ENCODE data around the gene NTN1.

Gene NTN1

DNA sequence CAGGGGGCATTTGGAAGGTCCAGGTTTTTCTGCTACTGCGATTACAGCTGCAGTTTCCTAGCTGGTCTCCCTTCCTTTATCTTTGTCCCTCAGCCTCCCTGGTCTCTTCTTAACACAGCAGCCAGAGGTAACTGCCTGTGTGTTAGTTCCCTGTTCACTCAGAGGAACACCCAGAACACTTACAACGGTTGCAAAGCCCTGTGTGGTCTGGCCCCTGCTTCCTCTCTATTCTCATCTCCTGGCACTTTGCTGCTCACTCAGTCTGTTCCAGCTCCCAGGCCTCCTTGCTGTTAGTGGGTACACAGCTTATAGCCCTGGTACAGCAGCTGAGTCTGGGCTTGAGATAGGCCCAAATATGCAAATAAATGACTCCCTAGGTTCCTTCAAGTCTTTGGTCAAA is 16.4 kb downstream of the NTN1 start:
- DNase-seq (ENCODE audit: low spot score): no peak

DNA sequence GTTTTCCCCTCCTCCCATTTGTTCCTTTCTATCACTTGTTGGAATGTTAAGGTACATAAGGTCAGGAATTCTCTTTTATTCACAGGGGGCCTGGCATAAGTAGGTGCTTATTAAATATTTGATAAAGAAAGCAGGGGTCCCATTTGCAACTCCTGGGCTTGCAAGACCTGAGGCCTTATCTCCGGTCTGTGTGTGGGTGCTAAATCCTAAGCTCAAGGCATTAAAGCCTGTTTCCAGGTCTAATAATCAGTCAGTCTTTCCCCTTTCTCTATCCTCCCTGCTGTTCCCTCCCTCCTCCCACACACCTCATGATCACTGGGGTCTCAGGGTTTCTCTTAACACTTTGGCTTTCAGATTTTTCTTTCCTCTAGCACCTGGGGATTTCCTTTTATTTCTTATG is 17.1 kb downstream of the NTN1 start:
- DNase-seq (ENCODE audit: low spot score): no peak

GRCh38 chr17:9044772-9045463 is 23.6 kb downstream of the NTN1 start:
- no peak for DNase-seq (ENCODE audit: low spot score)

DNA sequence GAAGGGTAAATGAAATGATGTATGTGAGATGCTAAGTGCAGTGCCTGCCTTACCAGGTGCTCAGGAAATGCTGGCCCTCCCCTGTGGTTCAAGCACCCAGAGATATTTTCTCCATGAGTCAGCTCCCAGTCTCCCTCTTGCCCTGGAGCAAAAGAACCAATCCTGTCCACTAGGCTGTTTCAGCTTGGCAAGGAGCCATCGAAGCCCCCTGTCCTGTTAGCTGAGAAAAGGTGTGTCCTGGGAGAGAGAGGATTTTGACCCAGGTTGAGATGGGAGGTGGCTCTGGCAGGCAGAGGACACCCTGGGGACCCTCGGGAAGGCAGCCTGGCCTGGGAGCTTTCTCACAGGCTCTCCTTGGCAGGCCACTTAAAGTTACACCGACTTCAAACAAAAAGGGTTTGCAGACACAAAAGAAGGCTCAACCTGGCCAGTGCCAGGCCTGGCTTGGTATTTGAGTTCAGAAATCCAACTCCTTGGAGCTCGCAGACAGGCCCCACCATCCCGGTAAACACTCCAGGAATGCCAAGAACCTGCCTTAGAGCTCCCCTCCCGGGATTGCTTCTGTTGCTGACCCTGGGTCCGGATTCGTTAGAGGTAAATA is 29.6 kb downstream of the NTN1 start:
- DNase-seq (ENCODE audit: low spot score): no peak

- DNase-seq (ENCODE audit: low spot score): no peak
Measured at GRCh38 chr17:9051561-9051960, 30.3 kb downstream of the NTN1 start.

- no peak for DNase-seq (ENCODE audit: low spot score)
Measured at GRCh38 chr17:9052921-9053320, 31.6 kb downstream of the NTN1 start.

GRCh38 chr17:9053406-9053805 is 32.1 kb downstream of the NTN1 start:
- no peak for DNase-seq (ENCODE audit: low spot score)

DNA sequence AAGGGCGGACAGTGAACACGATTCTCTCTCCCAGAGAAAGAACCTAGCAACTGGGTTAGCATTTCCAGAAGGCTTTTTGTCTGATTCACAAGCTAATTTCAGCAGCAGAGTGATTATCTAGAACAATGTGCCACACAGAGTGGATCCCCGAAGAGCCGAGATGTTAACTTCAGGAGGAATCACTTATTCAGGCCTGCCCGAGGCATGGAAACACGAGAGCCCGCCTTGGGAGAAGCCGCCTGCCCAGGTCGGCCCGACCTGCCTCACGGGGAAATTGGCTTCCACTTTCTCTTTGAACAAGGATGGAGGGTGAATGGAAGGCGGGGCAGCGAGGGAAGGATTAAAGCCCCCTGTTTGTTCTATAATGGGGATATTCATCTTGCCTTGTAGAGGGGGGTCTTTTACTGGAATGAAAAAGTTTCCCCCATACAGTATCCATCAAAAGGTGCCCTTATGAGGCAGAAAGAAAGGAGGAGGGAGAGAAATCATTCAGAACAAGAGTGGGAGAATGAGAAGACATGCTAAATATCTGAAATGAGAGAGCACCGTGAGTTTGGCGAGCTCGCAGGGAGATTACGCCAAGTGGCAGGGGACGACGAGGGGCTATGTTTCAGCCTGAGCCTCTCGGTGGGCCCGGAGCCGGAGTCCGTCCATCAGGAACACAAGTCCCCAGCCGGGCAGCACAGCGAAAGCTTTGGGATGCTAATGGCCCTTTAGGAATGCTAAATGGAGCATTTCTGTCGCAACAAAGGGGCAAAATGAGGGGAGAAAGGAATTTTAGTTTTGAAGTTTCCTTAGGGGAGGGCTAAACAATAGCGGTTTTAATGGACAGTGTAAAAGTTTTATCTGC is 33.0 kb downstream of the NTN1 start:
- DNase-seq (ENCODE audit: low spot score): no peak

DNA sequence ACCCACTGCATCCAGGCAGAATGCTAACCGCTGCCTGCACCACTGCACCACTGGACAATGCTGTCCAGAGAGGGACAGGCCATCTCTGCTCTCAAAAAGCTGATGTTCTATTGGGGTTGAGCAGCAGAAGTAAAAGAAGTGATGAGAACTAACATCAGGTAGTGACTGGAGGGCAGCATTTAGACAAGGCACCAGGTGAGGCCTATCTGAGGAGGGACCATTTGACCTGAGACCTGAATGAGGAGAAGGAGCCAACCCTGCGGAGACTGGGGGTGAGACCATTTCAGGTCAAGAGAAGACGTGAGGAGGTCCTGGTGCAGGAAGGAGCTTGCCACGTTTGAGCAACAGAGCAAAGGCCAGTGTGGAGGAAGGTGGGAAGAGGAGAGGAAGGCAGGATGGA is 34.0 kb downstream of the NTN1 start:
- no peak for DNase-seq (ENCODE audit: low spot score)

GRCh38 chr17:9056566-9056965 is 35.3 kb downstream of the NTN1 start:
- DNase-seq (ENCODE audit: low spot score): no peak

- DNase-seq (ENCODE audit: low spot score): no peak
Measured at GRCh38 chr17:9057310-9057709, 36.0 kb downstream of the NTN1 start.

DNA sequence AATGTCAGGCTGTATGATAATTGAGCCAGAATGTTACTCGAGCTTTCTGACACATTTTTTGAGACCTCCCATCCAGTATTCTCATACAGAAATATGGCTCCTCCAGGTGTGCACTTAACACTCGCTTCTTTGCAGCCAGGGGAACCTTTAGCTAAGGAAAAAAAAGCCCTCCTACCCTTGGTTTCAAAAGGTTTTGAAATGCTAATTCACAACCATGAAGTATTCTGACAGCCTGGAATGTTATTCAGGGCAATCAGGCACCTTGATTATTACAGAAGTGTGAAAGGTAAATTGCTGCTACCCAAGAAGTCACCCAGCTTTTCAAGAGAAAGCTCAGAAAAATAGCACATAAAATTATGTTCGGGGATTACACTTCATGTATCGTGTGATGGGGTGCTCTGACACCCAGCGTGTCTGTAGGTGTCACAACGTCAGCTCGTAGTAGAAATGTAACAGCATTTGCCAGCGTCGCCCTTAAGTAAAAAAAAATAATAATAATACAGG is 41.1 kb downstream of the NTN1 start:
- DNase-seq (ENCODE audit: low spot score): no peak

GRCh38 chr17:9064311-9064834 is 43.1 kb downstream of the NTN1 start:
- DNase-seq (ENCODE audit: low spot score): no peak

DNA sequence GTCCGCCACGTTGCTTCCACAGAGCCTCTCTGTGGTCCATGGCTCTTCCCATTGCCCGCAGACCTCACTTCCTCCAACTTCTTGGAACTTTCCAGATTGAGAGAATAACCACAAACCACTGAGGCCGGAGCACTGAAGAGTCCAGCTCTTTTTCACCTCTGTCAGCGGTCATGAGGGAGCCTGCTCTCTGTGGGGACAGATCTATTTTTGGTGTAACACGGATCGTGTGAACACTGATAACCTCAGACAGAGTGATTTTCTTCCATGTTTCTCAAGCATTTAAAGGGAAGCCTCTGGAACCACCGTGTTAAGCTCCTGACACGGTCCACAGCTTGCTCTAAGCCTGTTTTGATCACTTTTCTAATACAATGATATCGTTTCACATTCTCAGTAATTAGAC is 49.7 kb downstream of the NTN1 start:
- no peak for DNase-seq (ENCODE audit: low spot score)

DNA sequence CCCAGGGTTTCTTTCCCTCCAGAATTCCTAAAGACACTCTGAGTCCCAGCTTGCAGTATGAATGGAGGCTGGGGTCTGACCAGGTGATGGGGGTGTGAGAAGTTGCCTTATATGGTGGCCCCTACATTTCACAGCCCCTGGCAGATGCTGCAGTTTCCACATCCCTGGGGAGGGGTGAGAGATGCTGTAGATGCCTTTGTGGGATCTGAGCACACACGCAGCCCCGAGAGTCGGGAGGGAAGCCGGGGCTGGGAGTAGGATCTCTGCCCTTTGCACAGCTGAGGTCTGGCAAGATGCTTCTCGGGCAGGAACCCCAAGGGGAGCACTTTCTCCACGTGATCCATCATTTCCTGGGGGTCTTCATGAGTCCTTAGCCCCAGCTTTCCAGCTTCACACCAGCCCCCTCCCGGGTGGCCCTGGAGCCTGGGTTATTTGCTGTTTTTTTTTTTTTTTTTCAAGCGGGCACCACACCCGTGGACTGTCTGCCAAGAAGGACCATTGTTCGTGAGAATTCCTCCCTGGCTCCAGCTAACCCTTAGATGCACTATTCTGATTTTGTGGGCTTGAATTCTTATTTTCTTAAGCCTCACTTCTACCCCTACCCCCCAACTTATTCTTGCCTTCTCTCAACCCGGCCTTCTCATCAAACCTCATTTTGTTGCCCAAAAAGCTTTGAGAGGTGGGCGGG is 50.6 kb downstream of the NTN1 start:
- DNase-seq (ENCODE audit: low spot score): no peak

DNA sequence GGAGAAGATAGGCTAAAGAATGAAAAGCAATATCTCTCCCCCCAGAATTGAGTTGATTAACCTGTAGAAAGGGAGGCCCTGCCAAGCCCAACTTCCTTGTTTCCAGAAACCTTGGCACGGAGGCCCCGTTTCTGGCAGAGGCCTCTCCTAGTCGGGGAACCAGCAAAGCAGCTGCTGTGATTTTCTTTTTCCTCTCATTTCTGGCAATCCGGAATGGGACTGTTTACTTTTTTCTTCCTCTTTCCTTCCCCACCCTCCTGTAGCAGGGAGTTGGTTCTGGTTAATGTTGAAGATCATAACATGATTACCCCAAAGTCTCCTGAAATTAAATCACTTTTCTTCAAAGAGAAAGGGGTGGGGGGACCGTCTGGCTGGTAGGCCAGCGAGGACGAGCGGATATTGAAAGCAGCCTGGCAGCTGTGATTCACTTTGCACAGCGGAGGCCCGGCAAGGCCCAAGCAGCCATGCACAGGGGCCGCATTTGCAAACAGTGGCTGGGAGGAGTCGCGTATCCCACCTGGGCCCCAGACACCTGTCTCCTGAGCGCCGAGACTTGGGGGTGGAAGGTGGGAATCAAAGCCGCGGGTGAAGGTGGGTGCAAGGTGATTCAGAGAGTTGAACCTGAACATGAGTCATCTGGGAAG is 51.5 kb downstream of the NTN1 start:
- no peak for DNase-seq (ENCODE audit: low spot score)

DNA sequence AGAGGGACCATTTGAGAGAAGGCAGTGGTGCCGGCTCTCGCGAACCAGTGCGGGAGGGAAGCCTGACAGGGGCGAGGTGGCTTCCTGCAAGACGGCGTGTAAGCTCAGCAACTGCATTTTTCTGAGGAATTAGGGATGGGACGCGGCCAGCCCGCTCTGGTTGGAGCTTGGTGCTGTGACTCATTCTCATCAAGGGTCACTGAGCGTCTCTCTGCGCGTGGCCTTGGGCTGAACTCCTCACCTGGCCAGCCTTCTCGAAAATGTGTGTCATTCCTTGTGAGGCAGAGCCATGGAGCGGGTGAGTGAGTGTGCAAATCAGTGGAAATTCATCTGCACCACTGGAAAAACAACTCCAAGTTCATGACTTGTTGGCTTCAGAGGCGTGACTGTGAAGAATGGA is 52.8 kb downstream of the NTN1 start:
- no peak for DNase-seq (ENCODE audit: low spot score)

DNA sequence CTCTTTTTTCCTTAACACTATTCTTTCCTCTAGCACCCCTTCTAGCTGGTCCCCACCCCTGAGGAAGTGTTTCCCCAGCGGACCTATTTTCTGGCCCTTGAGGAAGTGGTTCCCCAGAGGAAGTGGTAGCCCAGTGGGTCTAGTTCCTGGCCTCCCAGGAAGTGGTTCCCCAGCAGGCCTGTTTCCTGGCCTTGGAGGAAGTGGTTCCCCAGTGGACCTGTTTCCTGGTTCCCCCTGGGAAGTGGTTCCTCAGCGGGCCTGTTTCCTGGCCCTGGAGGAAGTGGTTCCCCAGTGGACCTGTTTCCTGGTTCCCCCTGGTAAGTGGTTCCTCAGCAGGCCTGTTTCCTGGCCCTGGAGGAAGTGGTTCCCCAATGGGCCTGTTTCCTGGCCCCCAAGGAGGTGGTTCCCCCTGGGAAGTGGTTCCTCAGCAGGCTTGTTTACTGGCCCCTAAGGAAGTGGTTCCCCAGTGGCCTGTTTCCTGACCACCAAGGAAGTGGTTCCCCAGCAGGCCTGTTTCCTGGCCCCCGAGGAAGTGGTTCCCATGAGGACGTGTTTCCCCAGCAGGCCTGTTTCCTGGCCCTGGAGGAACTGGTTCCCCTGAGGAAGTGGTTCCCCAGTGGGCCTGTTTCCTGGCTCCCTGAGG is 58.3 kb downstream of the NTN1 start:
- no peak for DNase-seq (ENCODE audit: low spot score)

DNA sequence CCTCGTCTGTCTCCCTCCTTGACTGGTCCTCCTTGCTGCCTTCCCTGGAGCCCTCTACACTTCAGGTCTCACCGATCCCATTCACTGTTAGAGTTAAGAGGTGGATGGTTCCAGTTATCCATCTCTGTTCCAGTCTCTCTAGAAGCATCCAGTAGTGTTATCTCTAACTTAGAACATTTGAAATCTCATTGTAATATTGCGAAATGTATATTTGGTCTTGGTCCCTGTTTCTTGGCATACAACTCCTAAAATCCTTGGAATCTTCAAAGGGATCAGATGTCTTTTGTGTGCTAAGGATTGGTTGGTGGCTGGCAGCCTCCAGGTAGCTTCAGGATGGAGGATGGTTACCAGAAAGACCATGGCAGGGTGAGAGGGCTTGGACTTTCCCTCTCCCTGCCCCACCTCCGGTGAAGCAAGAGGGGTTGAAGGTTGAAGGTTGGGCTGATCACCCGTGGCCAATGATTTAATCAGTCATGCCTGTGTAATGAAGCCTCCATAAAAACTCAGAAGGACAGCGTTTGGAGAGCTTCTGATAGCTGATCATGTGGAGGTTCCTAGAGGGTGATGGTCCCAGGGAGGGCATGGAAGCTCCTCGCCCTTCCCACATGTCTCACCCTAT is 59.1 kb downstream of the NTN1 start:
- DNase-seq (ENCODE audit: low spot score): no peak

DNA sequence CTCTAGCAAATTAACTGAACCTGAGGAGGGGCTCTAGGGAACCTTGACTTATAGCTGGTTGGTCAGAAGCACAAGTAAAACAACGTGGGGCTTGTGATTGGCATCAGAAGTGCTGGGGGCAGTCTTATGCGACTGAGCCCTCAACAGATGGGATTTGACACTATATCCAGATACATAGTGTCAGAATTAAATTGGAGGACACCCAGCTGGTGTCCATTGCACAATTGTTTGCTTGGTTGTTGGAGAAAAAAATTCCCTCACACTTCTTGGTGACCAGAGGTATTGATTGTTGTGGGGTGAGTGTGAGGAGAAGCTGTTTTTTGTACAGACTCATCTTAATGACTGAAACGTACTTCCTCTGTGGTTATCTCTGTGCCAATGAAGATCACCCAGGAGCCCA is 59.7 kb downstream of the NTN1 start:
- DNase-seq (ENCODE audit: low spot score): no peak

GRCh38 chr17:9086577-9086976 is 65.3 kb downstream of the NTN1 start:
- no peak for DNase-seq (ENCODE audit: low spot score)

All from germinal center (tissue), 1 donor.